HG03439 (cell line): Measurements from ENCODE around the gene SCN3B.

ENCODE experiments used
- ATAC-seq: cut with Tn5 transposase; IDR thresholded peaks from one replicate; pipeline ENCODE4 v1.9.1; 2021; ENCODE audit warnings: mild to moderate bottlenecking, moderate library complexity; ENCODE audit not compliant: unreplicated experiment

The SCN3B gene

DNA sequence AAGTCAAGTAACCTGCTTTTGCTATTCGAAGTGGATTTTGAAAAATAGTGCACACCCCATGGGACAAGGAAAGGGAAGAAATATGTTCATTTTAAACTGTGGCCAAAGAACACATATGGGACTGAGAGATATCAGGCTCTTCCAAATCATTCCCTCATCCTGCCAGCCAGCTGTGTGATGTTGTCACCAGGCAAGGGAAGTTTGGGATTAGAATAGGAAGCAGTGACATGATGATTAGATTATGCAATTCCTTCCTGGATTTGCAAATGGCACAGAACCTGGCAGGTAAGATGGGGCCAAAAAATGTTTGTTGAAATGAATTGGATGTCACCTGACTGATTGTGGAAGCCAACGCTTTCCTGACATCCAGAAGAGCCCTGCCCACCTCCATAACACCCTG, 4.9 kb upstream of the SCN3B start:
- no peak for ATAC-seq

- no peak for ATAC-seq
Observed at GRCh38 chr11:123653827-123654565, 428 bp downstream of the SCN3B start.

- no peak for ATAC-seq
Observed at GRCh38 chr11:123653483-123653826, 969 bp downstream of the SCN3B start.

DNA sequence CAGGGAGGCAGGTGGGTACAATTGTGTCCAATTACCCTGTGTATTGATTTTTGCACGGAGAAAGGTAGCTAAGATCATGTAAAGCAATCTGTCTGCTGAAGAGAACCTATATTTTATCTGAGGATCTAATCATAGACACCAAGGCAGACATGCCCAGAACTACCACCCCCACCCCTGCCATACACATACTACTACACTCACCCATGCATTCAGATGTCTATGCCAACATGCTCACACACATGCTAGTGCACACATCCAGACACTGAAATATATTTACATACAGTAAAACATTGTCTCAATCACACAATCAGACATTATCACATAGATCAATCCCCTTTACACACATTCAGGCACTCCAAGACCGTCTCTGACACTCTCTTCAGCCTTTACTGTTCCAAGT, 1.8 kb downstream of the SCN3B start:
- no peak for ATAC-seq

- ATAC-seq, result no peak
Observed at GRCh38 chr11:123650901-123651300, 3.5 kb downstream of the SCN3B start.

DNA sequence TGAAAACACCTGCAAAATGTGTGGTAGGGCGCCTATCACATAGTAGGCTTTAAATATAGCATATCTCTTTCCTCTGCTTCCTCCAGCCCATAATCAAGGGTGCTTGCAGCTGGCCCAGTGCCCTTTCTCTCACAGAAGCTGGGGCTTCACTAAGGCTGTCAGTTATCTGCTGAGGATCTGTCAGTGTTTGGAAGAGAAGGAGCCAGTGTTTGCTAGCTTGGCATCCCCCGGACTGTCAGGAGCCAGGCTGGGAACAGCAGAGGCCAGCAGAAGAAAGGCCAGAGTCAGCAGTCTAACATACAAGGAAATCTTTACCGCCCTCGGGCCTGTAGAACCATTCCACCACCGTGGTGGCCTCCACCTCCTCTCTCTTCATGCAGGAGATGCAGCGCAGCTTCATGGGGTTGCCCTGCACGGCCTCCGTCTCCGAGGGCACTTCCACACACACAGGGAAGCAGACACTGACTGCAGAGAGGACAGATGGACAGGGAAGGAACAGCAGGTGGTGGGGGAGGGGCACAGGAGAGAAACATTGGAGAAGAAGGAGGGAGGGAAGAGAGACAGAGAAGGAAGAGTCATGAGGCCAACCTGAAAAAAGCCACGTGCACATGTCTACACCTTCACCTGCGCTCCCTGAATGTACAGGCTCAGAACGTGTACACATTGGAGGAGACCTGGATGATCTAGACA, 9.0 kb downstream of the SCN3B start:
- no peak for ATAC-seq

DNA sequence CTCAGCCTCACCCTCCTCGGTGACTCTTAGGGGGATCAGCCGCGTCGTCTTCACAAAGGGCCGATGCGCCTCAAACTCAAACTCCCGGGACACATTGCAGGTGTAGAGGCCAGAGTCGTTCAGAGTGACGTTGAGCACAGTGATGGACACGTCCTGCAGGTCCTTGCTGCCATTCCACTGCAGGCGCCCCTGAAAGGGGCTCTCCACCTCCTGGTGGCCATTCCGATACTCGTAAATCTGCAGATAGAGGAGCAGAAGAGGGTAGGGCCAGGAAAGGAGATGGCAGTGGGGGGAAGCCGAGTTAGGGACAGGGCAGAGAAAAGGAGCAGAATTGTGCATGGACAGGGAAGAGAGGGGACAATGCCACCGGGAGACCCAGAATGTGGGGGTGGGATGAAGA, 12.0 kb downstream of the SCN3B start:
- no peak for ATAC-seq

DNA sequence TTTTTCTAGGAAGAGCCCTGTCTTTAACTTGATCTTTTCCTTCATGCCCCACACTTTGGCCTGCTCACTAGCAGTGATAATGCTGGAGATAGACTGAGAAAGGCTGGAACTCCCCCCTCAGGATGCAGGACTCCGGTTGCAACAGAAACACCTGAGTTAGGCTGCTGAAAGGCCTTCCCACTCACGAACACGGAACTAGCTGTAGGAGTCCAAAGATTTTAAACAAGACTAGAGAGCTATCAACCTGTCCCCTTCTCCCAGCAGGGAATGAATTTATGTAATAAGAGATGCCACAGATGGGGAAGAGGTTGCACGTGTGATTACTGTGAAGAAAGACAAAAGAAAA, 13.0 kb downstream of the SCN3B start:
- no peak for ATAC-seq

DNA sequence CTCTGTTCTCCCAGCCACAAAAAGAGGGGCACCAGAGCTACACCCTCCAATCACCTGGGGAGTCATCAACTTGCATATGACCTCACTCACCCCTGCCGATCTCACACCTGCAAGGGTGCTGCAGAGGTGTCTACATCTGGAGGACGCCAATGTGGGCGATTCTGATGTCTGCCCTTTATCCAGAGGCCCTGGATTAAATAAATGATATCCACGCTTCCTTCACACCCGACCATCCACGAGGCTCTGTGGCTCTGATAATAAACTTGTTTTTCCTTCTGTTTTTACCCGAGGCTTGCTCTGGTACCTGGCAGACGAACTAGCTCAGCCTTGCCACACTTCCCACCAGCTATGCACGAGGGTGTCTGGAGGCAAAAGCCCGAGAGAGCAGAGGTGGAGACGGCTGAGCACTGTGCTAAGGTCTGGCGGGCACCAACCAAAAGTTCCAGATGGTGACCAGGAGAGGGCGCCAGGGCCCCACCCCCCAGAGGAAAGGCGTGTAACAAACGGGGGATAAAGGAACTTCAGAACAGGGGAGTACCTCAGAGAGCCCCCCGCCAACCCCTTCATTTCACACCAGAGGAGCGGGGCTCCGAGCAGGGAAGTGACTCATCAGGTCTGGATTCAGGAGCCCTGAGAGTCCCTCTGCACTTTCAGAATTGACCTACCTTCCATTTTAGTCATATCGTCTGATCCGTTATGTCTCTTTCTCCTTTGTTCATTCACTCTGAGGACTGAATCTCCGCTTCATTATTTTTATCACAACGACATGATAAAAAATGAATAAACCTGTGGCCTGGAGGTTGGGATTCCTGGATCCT, 13.5 kb downstream of the SCN3B start:
- ATAC-seq, result no peak

DNA sequence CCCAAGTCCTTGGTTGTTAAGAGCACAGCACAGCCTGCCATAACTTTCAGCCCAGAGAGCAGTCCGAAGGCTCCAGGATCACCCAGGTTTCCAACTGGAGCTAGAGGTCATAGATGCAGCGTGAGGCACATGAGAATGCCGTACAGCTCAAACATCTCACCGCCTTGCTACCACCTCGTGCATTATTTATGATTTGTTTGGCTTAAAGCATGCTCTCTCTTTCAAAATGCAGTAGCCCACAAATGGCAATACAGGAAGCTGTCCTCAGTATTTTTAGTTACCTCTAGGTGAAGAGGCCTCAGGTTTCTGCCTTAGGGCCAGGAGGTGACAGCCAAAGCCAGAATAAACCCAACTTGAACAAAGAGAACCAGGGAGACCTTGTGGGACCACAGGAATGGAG, 14.4 kb downstream of the SCN3B start:
- ATAC-seq, result no peak

DNA sequence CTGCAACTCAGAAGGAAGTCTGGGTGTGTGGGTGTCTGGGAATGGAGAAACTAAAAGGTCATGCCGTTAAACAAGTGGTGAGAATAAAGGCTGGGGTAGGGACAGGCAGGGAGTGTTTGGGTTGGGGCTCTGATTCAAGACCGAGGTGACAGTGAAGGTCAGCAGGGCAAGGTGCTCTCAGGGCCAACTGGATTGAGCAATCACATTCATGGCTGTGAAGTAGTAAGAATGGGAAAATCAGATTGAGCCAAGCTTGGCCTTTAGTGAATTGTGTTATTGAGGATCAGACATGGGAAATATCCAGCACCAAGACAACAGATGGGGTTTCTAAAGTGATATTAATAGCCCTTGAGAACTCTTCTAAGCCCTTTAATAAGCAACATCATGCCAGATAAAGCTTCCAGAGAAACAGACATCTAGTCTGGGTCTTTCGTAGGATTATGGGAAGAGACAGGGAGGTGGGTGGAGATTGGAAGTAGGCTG, 24.3 kb downstream of the SCN3B start:
- no peak for ATAC-seq

GRCh38 chr11:123628936-123629683, 25.3 kb downstream of the SCN3B start:
- no peak for ATAC-seq

DNA sequence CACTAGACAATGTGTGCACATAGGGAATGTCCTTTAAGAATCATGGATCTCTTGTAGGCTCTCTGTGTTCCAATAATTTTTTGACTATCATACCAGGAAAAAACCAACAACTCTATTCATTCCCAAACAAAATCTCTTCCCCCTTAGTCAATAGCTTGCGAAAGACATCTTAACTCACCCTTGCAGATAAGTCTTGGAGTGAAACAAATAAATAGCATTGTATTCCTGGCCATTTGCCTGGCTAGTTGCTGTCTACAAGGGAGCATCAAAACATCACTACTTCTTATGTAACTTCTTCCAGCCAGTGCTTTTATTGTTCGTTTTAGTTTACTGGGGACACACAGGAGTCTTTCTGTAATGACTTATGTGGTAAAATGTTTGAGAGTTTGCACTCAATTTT, 29.4 kb downstream of the SCN3B start:
- ATAC-seq, result no peak

DNA sequence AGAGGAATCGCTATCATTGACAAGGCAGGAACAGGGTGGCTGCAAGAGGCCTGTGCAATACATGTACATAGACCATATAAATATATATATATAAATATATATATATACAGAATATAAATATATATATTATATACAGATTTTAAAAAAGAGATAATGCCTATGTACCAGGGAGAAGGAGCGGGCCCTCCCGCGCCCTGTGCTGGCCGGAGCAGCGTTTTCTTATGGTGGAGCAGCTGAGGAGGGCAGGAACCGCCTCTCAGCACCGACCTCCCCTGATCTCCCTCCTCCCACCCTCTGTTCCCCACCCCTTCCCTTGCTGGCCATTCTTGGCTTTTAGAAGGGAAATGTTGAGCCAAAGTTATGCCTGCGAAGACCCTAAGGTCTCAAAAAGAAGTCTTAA, 31.8 kb downstream of the SCN3B start:
- ATAC-seq, result no peak

DNA sequence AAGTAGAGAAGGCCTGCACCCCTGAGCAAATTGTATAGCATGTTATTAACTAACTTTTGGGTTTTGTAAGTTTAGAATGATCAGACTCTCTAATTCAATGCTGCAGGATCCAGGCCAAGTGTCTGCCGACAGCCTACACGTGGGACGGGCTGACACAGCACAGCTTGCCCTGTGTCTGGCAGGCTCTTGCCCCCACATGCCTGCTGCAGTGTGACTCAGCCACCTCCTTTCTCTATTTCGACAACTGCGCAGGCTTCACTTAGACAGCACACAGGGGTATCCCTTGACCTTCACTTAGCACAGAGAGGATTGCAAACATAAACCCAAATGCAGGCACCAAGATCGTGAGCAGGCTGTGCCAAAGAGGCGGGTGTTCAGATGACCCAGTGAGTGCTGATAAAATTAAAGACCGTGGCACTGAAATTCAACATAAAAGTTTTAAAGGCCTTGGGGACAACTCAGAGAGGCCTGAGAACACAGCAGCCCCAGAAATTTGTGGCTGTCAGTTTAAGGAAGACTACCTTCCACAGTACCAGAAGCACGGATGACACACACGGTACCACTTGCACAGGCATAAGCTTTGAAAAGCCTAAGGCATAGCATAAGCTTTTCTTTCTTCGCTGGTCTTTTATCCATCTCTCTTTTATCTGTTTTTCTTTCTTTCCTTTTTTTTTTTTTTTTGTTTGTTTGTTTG, 37.8 kb downstream of the SCN3B start:
- ATAC-seq, result no peak

DNA sequence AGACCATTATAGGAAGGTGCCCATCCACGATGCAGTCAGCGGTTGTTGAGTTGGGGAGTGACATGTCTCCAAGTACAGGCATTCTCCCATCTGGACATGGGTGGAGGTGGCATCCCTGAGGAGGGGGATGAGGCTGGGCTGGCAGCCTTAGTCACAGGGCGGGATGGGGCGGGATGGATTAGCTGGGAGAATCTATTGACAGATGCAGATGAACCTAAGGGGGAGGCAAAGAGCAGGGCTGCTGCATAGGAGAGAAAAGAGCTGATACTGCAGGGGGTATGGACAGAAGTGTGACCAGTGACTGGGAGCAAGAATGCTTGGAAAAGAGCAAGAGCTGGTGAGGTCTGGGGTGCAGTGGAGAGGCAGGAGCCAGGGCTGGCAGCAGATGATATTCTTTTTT, 42.7 kb downstream of the SCN3B start:
- no peak for ATAC-seq

DNA sequence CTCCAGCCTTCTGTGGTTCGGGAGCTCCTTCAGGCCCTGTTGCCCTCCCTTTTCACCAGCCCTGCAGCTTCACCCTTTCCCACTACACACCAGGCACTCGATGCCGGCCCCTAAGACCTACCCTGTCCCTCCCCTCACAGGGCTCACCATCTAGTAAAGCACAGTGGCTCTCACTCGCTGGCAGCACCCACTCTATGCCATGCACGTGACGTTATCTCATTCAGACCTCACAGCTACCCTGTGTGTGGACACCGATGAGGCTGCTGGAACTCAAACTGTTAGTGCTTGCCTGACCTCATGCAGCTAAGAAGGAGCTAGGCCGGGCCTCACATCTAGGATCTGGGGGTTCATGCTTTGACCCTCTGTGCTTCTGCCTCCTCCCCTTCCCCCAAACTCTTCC, 45.5 kb downstream of the SCN3B start:
- ATAC-seq, result no peak

DNA sequence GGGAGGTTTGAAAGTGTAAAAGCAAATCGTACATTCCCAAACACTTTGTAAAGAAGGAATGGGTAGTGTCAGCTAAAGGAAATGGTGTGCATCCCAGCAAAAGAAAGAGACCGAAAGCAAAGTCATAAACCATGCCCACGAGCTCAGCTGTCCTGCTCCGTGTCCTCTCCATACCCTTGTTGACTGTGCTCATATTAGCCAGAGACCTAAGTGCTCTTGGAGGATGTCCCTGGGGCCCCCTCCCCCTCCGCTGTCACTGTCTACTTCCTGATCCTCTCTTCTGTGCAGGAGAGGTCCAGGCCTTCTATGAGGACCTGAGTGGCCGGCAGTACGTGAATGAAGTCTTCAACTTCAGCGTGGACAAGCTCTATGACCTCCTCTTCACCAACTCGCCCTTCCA, 46.1 kb downstream of the SCN3B start:
- ATAC-seq, result no peak

- ATAC-seq, result no peak
Observed at GRCh38 chr11:123607781-123608180, 46.6 kb downstream of the SCN3B start.

- no peak for ATAC-seq
Observed at GRCh38 chr11:123603666-123604065, 50.8 kb downstream of the SCN3B start.

DNA sequence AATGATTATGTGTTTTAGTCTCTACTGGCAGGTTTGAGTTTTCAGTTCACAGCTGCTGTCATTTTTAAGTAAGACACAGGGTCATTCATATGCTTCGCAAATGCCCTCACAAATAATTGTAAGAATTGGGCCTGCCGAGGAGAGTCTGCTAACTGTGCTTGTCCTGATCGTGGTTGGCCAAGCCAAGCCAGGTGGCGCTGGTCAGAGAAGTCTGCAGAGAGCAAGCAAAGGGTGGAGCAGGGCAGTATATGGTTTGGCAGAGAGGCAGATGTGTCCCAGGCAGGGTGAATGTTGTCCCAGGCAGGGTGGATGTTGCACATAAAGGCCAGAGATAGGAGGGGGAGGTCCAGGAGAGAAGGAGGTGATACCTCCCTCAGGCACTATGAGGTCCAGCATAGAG, 52.7 kb downstream of the SCN3B start:
- no peak for ATAC-seq
